HEK293T (cell line): Measurements from ENCODE around the gene CITED2.

ENCODE experiments used
- FOXM1 ChIP-seq: fragments of 450-650 bp; IDR thresholded peaks from 2 replicates; pipeline ENCODE4 v1.6.1; 2017; ENCODE audit warnings: mild to moderate bottlenecking, borderline replicate concordance
- HDGF ChIP-seq: fragments of 450-650 bp; IDR thresholded peaks from 2 replicates; pipeline ENCODE4 v1.6.1; 2017; ENCODE audit warnings: antibody characterized with exemption, borderline replicate concordance
- PKNOX1 ChIP-seq: fragments of 450-650 bp; IDR thresholded peaks from 2 replicates; pipeline ENCODE4 v1.6.1; 2016
- SP1 ChIP-seq: fragments of 450-650 bp; IDR thresholded peaks from 2 replicates; pipeline ENCODE4 v1.6.1; 2017
- SUZ12 ChIP-seq: fragments of 450-650 bp; IDR thresholded peaks from 2 replicates; pipeline ENCODE4 v1.6.1; 2016; ENCODE audit warnings: mild to moderate bottlenecking

GRCh38 chr6:139392794-139393193 is 18.3 kb upstream of the CITED2 start:
- TF ChIP-seq PKNOX1 (no peak), FOXM1 (no peak), SUZ12 (no peak), HDGF (no peak), SP1 (no peak)
